Lung (tissue), 12 donors: ENCODE data around the gene NCAM1. TPM values are rescaled to one million over a fixed set of nuclear protein-coding genes. Genes with fewer than 3 reads are reported as not detected.

Experiments
- ATAC-seq: fragments of 200-7000 bp; cut with Tn5 transposase; one replicate; pipeline ENCODE4 v1.9.1; 2020; ENCODE audit warnings: moderate number of reproducible peaks; ENCODE audit not compliant: insufficient read depth, low FRiP score
- DNase-seq, 3 donors: peaks; one replicate each; pipeline ENCODE4 v3.0.0-alpha.2; 2013 to 2017
- H3K27ac ChIP-seq, 2 donors: one replicate each; pipeline ENCODE4 v1.5.1; 2013; ENCODE audit warnings: mild to moderate bottlenecking in 2 of 2, moderate library complexity in 2 of 2, control low read depth in 1 of 2, inconsistent platforms in 1 of 2, low read depth in 1 of 2, low read length in 1 of 2
- H3K27me3 ChIP-seq, 3 donors: one replicate each; pipeline ENCODE4 v1.5.1; 2013; ENCODE audit warnings: low read length in 2 of 3; ENCODE audit not compliant: control insufficient read depth in 3 of 3, insufficient read depth in 3 of 3
- H3K36me3 ChIP-seq, 4 donors: one replicate each; pipeline ENCODE4 v1.5.1; 2013; ENCODE audit warnings: low read length in 4 of 4, mild to moderate bottlenecking in 1 of 4, moderate library complexity in 1 of 4; ENCODE audit not compliant: control insufficient read depth in 4 of 4, insufficient read depth in 4 of 4
- H3K4me1 ChIP-seq, 5 donors: one replicate each; pipeline ENCODE4 v1.5.1; 2013; ENCODE audit warnings: low read length in 5 of 5, mild to moderate bottlenecking in 2 of 5, moderate library complexity in 1 of 5; ENCODE audit not compliant: control insufficient read depth in 5 of 5, insufficient read depth in 5 of 5
- H3K4me3 ChIP-seq: one replicate; pipeline ENCODE4 v1.5.1; 2013; ENCODE audit warnings: mild to moderate bottlenecking, control low read depth, moderate library complexity
- H3K9ac ChIP-seq, 2 donors: one replicate each; pipeline ENCODE4 v1.5.1; 2013; ENCODE audit warnings: low read length in 2 of 2, control low read depth in 1 of 2; ENCODE audit not compliant: insufficient read depth in 1 of 2
- H3K9me3 ChIP-seq, 4 donors: one replicate each; pipeline ENCODE4 v1.5.1; 2013; ENCODE audit warnings: low read length in 3 of 4, mild to moderate bottlenecking in 1 of 4, moderate library complexity in 1 of 4; ENCODE audit not compliant: control insufficient read depth in 4 of 4, insufficient read depth in 3 of 4
- WGBS, 2 donors: extraction: QIAGEN DNeasy Blood & Tissue Kit; methylation state at CpG; one replicate each; pipeline ENCODE4 v1.1.7; 2013; 5-methylcytosine and 5-hydroxymethylcytosine counted together
- polyA plus RNA-seq, 2 donors: library from polyadenylated mRNA; stranded (reverse); fragments of 200-250 nt; gene quantifications; one replicate each; pipeline ENCODE4 v1.2.1, GENCODE V29; 2013
- total RNA-seq, 2 donors: library from RNA; depleted of rRNA in 1 of 2; stranded (reverse); fragments of >200 nt in 1 of 2; gene quantifications; one replicate each; pipeline ENCODE4 v1.2.1, GENCODE V29; 2014 to 2021
- TF ChIP-seq, protein P1 (sequence below): IDR thresholded peaks from 2 replicates; pipeline ENCODE4 v1.5.1; 2012; ENCODE audit warnings: mild to moderate bottlenecking; ENCODE audit errors: control extremely low read depth, extremely low read depth
- donor health status: control.
- donor health status: control.
- donor health status: Bipolar disorder and iron deficiency.
- donor health status: healthy.
- donor health status: DM: yes; HTN: yes; CAD: no.

Gene NCAM1
- total and polyA plus RNA-seq, 4 donors = 0.28 to 36.5 (median 2.4) TPM

DNA sequence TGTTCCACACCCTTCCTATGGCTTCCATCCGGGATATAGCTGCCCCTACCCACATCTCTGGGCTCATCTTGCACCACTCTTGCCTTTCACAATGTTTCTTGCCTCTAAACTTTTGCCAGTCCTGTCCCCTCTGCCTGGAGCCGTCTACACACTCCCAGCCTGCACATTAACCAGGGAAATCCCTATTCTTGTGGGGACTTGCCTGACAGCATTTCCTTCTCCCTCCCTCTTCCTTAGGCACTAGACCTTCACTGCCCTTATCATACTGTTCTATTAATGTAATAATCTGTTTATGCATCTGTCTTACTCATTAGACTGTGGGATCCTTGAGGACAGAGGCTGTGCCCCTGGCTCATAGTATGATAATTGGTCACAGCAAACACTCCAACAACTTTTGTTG lies 347.4 kb downstream of the NCAM1 start:
- TF ChIP-seq, protein P1, sequence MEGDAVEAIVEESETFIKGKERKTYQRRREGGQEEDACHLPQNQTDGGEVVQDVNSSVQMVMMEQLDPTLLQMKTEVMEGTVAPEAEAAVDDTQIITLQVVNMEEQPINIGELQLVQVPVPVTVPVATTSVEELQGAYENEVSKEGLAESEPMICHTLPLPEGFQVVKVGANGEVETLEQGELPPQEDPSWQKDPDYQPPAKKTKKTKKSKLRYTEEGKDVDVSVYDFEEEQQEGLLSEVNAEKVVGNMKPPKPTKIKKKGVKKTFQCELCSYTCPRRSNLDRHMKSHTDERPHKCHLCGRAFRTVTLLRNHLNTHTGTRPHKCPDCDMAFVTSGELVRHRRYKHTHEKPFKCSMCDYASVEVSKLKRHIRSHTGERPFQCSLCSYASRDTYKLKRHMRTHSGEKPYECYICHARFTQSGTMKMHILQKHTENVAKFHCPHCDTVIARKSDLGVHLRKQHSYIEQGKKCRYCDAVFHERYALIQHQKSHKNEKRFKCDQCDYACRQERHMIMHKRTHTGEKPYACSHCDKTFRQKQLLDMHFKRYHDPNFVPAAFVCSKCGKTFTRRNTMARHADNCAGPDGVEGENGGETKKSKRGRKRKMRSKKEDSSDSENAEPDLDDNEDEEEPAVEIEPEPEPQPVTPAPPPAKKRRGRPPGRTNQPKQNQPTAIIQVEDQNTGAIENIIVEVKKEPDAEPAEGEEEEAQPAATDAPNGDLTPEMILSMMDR = no peak
- Histone ChIP-seq H3K4me3 (no peak overlapping the region), H3K9ac (no peak overlapping the region), H3K36me3 (no peaks in the 10 kb centered on the region), H3K9me3 (no peaks in the 10 kb centered on the region), H3K27me3 (no peaks in the 10 kb centered on the region), H3K4me1 (no peaks in the 10 kb centered on the region), H3K27ac (no peak overlapping the region)
- 70 to 77% methylated on average over 2 of the region's 2 CpGs for WGBS, 2 donors
- no peak for DNase-seq
- ATAC-seq = no peak

DNA sequence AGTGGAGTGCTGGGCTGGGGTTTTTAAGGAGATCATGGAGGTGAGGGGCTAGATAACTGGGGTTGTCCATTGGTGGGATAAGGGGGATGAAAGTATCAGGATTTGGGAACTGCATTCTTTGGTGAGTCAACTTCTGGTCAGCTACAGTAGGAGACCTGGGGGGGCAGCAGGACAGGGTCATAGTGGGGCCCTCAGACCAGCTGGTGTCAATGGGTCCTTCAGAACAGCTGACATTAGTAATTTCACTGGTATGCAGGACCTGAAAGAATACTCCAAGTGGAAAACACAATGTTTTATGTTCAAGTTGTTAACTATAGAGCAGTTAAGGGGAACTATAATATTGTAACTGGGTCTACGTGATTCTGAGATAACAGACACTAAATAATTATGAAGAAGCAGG lies 350.3 kb downstream of the NCAM1 start:
- DNase-seq = no peak
- 92 to 97% methylated on average over 1 of the region's 1 CpG for WGBS, 2 donors
- Histone ChIP-seq H3K27ac (no peak overlapping the region), H3K4me3 (no peak overlapping the region), H3K4me1 (peaks cover 0 to 9% (median 5%) of the 10 kb centered on the region in 5 donors), H3K27me3 (no peaks in the 10 kb centered on the region), H3K9ac (no peak overlapping the region), H3K36me3 (peaks cover 0 to 1% (median 0%) of the 10 kb centered on the region in 4 donors), H3K9me3 (no peaks in the 10 kb centered on the region)
- TF ChIP-seq, protein P1 = no peak
- no peak for ATAC-seq

DNA sequence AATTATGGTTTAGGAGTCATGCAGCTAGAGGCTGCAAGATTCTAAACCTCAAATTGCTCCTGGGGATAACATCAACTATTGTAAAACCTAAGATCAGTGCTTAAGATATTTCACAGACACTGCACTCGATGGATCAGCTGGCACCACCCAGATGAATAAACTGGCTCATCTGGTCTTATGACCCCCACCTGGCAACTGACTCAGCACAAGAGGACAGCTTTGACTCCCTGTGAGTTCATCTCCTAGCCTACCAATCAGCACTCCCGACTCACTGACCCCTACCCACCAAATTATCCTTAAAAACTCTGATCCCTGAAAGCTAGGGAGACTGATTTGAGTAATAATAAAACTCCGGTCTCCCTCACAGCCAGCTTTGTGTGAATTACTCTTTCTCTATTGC lies 352.4 kb downstream of the NCAM1 start:
- Histone ChIP-seq H3K4me1 (peaks cover 0 to 9% (median 5%) of the 10 kb centered on the region in 5 donors), H3K36me3 (peaks cover 0 to 8% (median 2%) of the 10 kb centered on the region in 4 donors), H3K9ac (no peak overlapping the region), H3K4me3 (no peak overlapping the region), H3K27me3 (no peaks in the 10 kb centered on the region), H3K27ac (peak overlapping the region in 1 of 2 donors; percentile 14), H3K9me3 (no peaks in the 10 kb centered on the region)
- WGBS, 2 donors = 91 to 95% methylated on average over 3 of the region's 3 CpGs
- TF ChIP-seq, protein P1 = no peak
- DNase-seq = no peak
- ATAC-seq = no peak

DNA sequence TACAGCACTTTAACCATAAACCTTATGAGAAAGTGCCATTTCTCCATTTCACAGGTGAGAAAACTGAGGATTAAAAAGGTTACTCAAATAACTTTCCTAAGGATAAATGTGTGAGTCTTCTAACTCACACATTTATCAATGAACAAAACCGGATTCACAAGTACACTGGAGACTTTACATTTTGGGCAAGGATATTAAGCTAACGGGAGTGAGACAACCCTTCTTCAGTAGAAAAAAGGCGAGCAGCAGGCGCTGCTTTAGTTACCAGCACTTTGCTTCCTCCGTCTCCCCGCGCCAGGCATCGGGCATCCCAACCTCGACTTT lies 352.8 kb downstream of the NCAM1 start:
- H3K9me3 ChIP-seq = no peaks in the 10 kb centered on the region
- ATAC-seq (no peak), DNase-seq (no peak)
- H3K36me3 ChIP-seq = peaks cover 0 to 9% (median 4%) of the 10 kb centered on the region in 4 donors
- TF ChIP-seq, protein P1 = no peak
- H3K27me3 ChIP-seq = no peaks in the 10 kb centered on the region
- H3K4me3 ChIP-seq = peak overlapping the region; percentile 13
- peaks cover 0 to 9% (median 5%) of the 10 kb centered on the region in 5 donors for H3K4me1 ChIP-seq
- peak overlapping the region; percentile 39 to 75 for H3K9ac ChIP-seq
- H3K27ac ChIP-seq = peak overlapping the region; percentile 14 to 74
- 5 to 10% methylated on average over 9 of the region's 9 CpGs for WGBS, 2 donors
